ENCODE results near the gene UGT1A7.

Gene UGT1A7

DNA sequence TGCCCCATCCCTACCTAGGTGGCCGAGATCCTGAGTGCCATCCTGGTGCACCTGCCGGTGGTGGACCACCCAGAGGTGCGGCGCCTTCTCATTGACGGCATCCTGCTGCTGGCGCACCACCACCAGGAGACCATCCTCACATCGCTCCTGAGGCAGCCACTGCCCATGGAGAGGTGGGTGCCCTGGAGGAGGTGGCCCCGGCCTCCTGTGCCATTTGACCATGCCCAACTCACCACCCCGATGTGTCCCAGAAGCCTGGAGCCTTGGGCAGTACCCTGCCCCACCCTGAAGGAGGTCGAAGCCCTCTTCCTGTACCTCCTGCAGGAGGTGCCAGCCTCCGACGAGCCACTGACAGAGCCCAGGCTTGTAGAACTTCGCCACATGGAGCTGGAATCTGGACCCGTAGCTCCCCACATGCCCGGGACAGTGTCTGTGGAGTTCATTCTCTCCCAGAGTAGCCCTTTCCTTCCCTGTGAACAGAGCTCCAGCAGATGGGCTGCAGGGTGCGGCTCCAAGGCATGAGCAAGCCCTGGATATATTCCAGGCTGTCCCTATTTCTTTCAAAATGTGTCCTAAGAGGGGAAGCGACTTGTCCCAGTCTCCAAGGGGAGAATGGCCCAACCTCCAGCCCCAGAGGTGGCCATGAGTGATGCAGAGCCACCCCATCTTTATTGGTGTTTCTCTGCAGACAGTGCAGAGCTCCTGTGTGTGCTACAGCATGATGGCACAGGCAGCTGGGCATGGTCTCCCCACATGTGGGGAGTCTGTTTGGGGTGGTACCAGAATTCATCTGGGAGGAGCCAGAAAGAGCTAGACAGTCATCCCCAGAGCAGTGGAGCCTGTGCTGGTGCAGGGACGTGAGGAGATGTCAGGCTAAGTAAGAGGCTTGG is 138.4 kb downstream of the UGT1A7 start:
- FAIRE-seq = no peak

GRCh38 chr2:233820774-233821105 is 139.0 kb downstream of the UGT1A7 start:
- no peak for FAIRE-seq

DNA sequence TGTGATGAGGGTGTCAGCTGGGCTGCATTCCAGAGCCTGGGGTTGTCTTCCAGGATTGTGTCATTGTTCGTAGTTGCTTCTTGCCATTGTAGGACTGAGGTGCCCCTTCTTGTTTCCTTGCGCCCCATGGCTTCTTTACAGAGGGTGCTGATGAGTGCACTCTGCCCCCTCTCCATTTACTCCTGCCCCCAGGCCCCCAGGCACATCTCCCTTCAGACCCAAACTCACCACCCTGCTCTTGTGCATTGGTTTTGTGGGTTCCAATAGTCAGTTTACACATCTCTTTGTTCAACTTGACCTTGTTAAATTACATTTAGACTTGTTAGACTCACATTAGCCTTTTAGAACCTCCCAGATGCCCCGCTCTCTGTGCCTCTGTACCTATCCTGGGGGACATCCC is 139.5 kb downstream of the UGT1A7 start:
- FAIRE-seq = no peak

DNA sequence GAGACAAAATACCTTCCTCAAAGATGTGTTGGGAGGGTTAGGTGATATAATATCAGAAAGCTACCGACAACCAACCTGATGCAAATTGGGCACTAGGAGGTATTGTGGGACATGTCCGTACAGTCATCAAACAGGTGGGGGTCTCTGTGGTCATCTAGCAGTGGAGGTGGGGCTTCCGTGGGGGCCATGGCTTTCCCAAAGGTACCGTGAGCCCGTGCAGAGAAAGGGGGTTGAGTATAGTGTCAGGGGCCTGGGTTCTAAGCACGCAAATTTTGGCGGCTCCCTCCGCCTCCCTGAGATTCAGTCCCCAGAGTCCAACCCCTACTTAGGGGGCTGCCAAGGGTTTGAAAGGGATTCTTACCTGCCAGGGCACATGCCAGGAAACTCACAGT is 140.0 kb downstream of the UGT1A7 start:
- FAIRE-seq = no peak

DNA sequence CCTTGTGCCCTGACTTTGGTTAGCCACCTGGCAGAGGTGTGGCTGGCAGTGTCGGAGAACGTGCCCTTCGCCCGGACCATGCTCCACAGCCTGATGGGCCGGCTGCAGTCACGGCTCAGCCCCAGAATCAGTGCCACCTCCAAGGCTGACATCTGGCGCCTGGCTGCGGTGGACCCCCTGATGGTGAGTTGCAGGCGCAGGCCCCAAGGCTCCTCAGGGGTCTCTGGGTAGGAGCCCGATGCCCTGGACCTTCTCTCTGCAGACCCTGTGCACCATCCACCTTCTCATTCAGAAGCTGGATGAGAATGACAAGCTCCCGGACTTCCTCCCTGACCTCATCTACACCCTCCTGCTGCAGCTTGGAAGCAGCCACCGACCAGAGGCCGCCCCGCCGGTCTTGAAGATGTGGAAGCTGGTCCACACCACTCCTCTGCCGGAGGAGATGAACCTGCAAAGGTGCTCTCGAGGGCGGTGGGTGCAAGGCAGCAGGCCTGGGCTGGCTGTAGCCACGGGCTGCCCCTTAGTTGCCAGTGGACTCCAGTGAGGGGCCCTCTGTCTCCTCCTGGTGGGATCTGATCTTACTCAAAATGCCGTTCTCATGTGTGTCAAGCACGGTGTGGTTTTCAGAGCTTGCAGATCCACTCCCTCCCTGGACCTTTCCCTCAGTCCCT is 140.5 kb downstream of the UGT1A7 start:
- no peak for FAIRE-seq

Measured in TTC549 (cell line).